PFSK-1 (cell line): Measurements from ENCODE around the gene ABCF3. TPM values are rescaled to one million over a fixed set of nuclear protein-coding genes. Genes with fewer than 3 reads are reported as not detected.
A peak's percentile ranks its signal among the peaks of the same experiment; 100 is the strongest.

Source experiments
- FOXP2 ChIP-seq: optimal IDR thresholded peaks from 2 replicates; pipeline ENCODE3; 2011; ENCODE audit warnings: borderline replicate concordance, control low read depth, inconsistent platforms; ENCODE audit not compliant: insufficient read depth; ENCODE audit errors: extremely low read length, extremely low read depth
- POLR2AphosphoS5 ChIP-seq: IDR thresholded peaks from 2 replicates; pipeline ENCODE4 v1.6.1; 2012; ENCODE audit warnings: low read depth, mild to moderate bottlenecking, control low read depth, low read length, moderate library complexity
- REST ChIP-seq, 2 experiments: IDR thresholded peaks; 2 replicates each; pipeline versions ENCODE4 v1.6.1 to v1.8.0; 2011 to 2012; ENCODE audit warnings: low read depth in 2 of 2, low read length in 2 of 2, control low read depth in 1 of 2, inconsistent platforms in 1 of 2, mild to moderate bottlenecking in 1 of 2, moderate library complexity in 1 of 2; ENCODE audit not compliant: insufficient read depth in 1 of 2
- SIN3A ChIP-seq: IDR thresholded peaks from 2 replicates; pipeline ENCODE4 v1.6.1; 2012; ENCODE audit warnings: mild to moderate bottlenecking, low read length, moderate library complexity, borderline replicate concordance; ENCODE audit not compliant: insufficient read depth
- TAF1 ChIP-seq: IDR thresholded peaks from 2 replicates; pipeline ENCODE4 v1.6.1; 2012; ENCODE audit warnings: low read length, control low read depth, borderline replicate concordance; ENCODE audit not compliant: insufficient read depth
- polyA plus RNA-seq: library from polyadenylated mRNA; unstranded; fragments of >200 nt; gene quantifications from one replicate; pipeline ENCODE4 v1.2.1, GENCODE V29; 2012; ENCODE audit warnings: low read depth, missing spikeins; ENCODE audit not compliant: insufficient read length

ABCF3 gene
- 49.7 TPM for polyA plus RNA-seq

GRCh38 chr3:184186184-184186901 is at the start of gene ABCF3:
ABCF3 (plus strand) TSS chr3:184186199; CDS start chr3:184186208, 9 bp downstream.
- TF ChIP-seq TAF1 (0 out of 2 replicates have a peak, but pooled peaks have one; percentile 51), POLR2AphosphoS5 (no peak; the same call in 1 of the 2 replicates)

GRCh38 chr3:184140436-184140835 is 45.6 kb upstream of the ABCF3 start:
- no peak for TF ChIP-seq FOXP2
- TF ChIP-seq SIN3A = no peak
- TF ChIP-seq REST (IDR thresholded peaks at IDR 0.05; ENCODE audit: insufficient read depth in 1 of 2, low read depth in 2 of 2, low read length in 2 of 2) = no peak
- TF ChIP-seq TAF1 = no peak
- TF ChIP-seq POLR2AphosphoS5 = no peak

GRCh38 chr3:184142199-184142598 is 43.8 kb upstream of the ABCF3 start:
- TF ChIP-seq SIN3A = no peak

- TF ChIP-seq SIN3A (no peak), POLR2AphosphoS5 (no peak), FOXP2 (no peak), REST (IDR thresholded peaks at IDR 0.05; ENCODE audit: insufficient read depth in 1 of 2, low read depth in 2 of 2, low read length in 2 of 2) (no peak), TAF1 (no peak)
Observed at GRCh38 chr3:184143327-184143726, 42.7 kb upstream of the ABCF3 start.

GRCh38 chr3:184144505-184144904 is 41.5 kb upstream of the ABCF3 start:
- TF ChIP-seq FOXP2 = no peak
- TF ChIP-seq REST (IDR thresholded peaks at IDR 0.05; ENCODE audit: insufficient read depth in 1 of 2, low read depth in 2 of 2, low read length in 2 of 2) = no peak
- TF ChIP-seq POLR2AphosphoS5 = no peak
- no peak for TF ChIP-seq SIN3A
- no peak for TF ChIP-seq TAF1

GRCh38 chr3:184145111-184145524 is 40.9 kb upstream of the ABCF3 start:
- TF ChIP-seq POLR2AphosphoS5 (no peak), FOXP2 (no peak), SIN3A (no peak), REST (IDR thresholded peaks at IDR 0.05; ENCODE audit: insufficient read depth in 1 of 2, low read depth in 2 of 2, low read length in 2 of 2) (no peak), TAF1 (no peak)
